HG03066 (cell line): ENCODE measurements around the gene PFN1.
"Not testable (repeated sequence)": the region's sequence is repeated elsewhere in the genome, so short reads cannot be mapped to it uniquely, and the experiment has no call there.

Source experiments
- ATAC-seq: cut with Tn5 transposase; IDR thresholded peaks from one replicate; pipeline ENCODE4 v1.9.1; 2021; ENCODE audit warnings: low read depth; ENCODE audit not compliant: unreplicated experiment

Gene PFN1

DNA sequence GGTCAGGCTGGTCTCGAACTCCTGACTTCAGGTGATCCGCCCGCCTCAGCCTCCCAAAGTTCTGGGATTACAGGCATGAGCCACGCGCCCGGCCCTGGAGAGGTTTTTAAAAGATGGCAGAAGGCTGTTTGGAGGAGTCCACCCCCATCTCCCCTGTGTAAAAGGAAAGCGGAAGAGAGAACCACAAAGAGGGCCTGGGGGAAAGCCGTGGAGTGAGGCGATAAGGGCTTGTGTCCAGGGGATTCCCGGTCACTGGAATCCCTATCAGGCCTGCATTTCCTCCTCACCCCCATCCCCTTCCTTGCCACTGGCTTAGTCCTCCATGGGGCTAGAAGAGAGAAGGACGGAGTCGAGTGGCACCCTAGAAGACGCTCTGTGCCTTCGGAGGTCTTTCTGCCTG, 16.4 kb downstream of the PFN1 start, which contains the start of gene GP1BA:
GP1BA (plus strand) TSS at position 315 of the 400 bp plus-strand sequence. CDS start 328 bp downstream, outside the sequence.
- ATAC-seq = no peak

DNA sequence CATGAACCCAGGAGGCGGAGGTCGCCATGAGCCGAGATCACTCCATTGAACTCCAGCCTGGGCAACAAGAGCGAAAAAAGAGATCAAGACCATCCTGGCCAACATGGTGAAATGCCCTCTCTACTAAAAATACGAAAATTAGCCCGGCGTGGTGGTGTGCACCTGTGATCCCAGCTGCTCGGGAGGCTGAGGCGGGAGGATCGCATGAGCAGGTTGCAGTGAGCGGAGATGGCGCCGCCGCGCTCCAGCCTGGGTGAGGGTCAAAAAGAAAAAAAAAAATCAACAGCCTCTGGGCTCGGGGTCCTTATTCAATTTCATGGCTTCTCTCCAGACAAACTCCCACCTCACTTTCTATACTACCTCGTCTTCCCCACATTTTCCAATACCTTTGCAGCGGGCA, 19.4 kb downstream of the PFN1 start:
- ATAC-seq = no peak

DNA sequence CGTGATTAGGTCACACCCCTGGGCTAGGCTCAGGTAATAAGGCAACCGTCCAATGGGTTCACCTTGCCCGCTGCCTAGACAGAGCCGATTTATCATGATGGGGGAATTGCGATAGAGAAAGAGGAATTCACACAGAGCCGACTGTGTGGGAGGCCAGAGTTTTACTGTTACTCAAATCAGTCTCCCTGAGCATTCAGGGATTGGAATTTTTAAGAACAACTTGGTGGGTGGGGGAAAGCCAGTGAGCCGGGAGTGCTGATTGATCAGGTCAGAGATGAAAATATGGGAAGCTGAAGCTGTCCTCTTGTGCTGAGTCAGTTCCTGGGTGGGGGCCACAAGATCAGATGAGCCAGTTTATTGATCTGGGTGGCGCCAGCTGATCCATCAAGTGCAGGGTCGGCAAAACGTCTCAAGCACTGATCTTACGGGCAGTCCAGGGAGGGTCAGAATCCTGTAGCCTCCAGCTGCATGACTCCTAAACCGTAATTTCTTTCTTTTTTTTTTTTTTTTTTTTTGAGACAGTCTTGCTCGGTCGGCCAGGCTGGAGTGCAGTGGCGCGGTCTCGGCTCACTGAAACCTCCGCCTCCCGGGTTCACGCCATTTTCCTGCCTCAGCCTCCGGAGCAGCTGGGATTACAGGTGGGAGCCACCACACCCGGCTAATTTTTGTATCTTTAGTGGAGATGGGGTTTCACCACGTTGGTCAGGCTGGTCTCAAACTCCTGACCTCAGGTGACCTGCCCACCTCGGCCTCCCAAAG, 21.6 kb downstream of the PFN1 start:
- ATAC-seq = not testable (repeated sequence)

DNA sequence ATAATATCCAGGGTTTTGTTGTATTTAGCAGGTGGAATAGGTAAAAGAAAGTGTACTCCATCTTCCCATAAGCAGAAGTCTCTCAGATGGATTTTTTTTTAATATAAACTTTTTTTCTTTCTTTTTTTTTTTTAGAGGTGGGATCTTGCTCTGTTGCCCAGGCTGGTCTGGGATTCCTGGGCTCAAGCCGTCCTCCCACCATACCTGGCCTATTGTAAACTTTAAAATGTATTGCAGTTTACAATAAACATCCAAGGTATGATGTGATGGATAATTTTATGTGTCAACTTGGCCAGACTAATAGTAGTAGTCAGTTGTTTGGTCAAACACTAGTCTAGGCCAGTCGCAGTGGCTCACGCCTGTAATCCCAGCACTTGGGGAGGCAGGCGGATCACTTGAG, 27.0 kb downstream of the PFN1 start:
- ATAC-seq = no peak

DNA sequence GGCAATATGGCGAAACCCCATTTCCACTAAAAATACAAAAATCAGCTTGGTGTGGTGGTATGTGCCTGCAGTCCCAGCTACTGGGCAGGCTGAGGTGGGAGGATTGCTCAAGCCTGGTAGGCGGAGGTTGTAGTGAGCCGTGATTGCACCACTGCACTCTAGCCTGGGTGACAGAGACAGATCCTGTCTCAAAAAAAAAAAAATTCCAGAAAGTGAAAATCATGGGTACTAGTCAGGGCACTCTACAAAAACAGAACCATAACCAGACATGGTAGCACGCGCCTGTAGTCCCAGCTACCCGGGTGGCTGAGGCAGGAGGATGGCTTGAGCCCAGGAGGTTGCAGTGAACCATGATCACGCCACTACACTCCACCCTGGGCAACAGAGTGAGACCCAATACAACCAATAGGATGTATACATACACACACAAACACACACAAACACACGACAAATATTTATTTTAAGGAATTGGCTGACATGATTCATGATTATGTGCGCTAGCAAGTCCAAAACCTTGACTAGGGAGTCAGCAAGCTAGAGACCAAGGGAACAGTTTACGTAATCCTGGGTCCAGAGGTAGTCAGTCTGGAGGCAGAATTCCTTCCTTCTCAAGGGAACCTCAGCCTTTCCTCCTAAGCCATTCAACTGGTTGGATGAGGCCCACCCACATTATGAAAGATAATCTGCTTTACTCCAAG, 27.8 kb downstream of the PFN1 start:
- ATAC-seq = no peak

DNA sequence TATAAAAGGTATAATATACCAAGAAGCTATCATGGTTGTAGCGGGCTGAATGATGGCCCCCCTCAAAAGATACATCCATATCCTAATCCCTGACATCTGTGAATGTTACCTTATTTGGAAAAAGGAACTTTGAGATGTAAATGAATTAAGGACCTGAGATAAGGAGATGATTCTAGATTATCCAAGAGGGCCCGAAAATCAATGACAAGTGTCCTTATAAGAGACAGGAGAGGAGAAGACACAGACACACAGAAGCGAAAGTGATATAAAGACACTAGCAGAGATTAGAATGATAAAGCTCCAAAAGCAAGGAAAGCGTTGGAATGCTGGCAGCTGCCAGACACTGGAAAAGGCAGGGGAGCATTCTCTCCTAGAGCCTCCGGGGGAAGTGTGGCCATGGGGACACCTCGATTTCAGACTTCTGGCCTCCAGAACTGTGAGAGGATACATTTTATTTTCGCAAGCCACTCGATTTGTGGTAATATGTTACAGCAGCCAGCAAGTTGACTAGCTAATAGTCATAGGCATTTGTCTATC, 28.8 kb downstream of the PFN1 start:
- no peak for ATAC-seq

DNA sequence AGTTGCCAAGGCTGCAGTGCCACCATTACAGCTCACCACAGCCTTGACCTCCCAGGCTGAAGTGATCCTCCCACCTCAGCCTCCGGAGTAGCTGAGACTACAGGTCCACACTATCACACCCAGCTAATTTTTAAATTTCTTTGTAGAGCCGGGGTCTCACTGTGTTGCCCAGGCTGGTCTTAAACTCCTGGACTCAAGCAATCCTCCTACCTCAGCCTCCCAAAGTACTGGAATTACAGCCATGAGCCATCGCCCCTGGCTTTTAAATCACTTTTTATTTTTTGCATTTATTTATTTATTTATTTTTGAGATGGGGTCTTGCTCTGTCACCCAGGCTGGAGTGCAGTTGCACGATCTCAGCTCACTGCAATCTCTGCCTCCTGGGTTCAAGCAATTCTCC, 33.8 kb downstream of the PFN1 start:
- not testable (repeated sequence) for ATAC-seq

DNA sequence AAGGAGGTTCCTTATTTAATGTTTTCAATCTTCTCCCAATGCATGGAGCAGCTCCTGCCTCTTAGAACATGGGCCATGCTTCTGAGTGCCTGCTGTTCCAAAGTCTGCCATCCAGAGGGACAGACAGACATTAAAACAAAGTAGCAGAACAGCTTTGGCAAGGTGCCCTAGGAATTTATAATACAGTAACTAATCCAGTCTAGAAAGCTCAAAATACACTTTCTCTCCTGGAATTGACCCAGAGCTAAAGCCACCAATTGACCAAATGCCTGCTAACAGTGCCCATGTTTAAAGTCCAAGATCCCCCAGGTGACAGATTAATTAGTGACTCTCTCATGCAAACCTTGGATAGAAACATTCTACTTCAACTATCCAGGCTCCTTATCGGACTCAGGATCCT, 34.3 kb downstream of the PFN1 start:
- ATAC-seq = no peak

DNA sequence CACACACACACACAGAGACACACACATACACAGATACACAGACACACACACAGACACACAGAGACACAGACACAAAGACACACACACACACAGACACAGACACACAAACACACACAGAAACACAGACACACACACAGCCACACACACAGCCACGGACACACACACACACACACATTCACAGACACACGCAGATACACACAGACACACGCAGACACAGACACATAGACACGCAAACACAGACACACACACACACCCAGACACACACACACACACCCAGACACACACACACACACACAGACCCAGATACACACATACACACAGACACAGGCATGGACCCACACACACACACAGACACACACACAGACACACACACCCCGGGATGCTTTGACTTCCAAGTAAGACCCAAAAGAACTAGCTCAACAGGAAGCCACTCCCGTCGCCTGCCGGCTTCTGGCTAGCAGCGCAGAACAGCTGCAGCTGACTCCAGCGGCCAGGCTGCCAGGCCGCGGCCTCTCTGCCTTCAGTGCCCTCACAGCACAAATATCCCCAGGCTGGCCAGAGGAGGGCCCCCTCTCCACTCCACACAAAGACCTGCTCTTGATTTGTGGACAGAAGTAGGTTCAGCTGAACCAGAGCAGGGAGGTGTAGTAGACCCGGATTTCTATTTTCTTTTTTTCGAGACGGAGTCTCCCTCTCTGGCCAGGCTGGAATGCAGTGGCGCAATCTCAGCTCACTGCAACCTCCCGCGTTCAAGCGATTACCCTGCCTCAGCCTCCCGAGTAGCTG, 39.4 kb downstream of the PFN1 start:
- ATAC-seq = no peak

DNA sequence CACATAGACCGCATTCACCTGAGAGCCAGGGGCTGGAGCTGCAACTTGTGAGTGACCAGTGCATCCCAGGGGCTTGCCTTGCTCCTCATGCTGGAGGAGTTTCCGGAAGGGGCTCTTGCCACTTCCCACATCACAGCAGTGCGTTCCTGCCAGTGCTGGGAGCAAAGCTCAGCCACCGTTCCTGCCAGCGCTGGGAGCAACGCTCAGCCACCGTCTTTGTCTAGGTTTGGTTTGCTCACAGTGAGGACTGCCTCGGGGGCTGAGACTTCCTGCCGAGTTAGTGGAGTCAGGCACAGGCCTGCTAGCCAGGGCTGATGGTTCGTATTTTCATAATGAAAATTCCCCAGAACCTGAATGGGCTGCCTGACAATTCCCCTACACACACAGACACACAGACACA, 40.0 kb downstream of the PFN1 start:
- no peak for ATAC-seq

DNA sequence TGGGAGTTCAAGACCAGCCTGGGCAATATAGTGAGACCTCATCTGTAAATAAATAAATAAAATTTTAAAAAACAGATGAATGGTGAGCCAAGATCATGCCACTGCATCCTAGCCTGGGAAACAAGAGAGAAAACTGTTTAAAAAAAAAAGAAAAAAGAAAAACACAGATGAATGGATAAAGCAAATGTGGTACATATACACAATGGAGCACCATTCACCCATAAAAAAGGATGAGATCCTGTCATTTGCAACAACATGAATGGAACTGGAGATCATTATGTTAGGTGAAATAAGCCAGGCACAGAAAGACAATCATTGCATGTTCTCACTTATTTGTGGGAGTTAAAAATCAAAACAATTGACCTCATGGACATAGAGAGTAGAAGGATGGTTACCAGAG, 41.7 kb downstream of the PFN1 start:
- not testable (repeated sequence) for ATAC-seq

DNA sequence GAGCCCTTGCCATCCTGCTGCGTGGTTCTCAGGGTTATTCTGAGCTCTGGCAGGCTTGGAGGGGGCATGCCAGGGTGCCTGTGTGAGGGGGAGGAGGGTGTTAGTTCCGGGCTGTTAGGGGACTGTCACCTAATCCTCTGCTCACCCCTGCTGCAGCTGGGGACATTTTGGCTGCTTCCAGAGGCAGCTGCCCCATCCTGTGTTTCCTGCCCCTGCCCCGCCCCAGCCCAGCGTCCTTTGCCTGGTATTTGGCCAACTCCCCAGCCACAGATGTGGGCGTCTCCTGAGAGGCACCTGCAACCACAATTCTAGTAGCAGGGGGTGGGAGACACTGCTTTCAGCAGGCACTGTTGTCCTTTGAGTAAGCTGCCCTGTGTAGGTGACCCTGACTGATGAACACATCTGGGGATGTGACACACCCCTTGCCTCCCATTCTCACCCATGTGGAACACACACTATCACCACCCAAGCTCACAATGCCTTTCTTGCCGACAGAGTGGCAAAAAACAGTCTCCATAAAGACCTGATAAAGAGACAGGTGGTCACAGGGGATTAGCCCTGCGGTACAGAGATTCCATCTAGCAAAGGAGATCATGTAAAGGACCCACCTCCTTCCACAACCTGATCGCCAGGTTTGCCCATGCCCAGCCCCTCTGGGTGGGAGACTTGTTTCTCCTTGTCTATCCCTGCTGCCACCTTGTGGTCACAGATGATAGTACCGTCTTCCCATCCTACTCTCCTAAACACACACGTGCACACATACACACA, 45.1 kb downstream of the PFN1 start, which contains the start of gene CHRNE:
CHRNE (minus strand) TSS at position 48 of the 768 bp plus-strand sequence; CDS start at position 13, 35 bp downstream.
- no peak for ATAC-seq

DNA sequence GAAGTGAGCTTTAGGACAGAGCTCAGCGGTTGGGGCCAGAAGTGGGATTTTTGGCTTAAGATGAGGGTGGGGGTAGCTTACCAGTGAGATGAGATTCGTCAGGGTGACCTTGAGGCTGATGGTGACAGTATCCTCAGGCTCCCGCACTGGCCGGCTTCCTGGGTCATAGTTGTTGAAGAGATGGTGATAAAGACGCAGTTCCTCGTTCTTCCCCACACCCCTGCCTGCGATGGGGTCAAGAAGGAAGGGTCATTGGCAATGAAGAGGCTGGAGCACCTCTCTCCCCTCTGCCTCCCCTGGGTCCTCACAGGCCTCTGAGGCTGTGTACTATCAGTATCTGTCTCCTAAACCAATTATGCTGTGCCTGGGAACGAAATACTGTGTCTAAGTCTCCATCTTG, 45.8 kb downstream of the PFN1 start:
- ATAC-seq = no peak

DNA sequence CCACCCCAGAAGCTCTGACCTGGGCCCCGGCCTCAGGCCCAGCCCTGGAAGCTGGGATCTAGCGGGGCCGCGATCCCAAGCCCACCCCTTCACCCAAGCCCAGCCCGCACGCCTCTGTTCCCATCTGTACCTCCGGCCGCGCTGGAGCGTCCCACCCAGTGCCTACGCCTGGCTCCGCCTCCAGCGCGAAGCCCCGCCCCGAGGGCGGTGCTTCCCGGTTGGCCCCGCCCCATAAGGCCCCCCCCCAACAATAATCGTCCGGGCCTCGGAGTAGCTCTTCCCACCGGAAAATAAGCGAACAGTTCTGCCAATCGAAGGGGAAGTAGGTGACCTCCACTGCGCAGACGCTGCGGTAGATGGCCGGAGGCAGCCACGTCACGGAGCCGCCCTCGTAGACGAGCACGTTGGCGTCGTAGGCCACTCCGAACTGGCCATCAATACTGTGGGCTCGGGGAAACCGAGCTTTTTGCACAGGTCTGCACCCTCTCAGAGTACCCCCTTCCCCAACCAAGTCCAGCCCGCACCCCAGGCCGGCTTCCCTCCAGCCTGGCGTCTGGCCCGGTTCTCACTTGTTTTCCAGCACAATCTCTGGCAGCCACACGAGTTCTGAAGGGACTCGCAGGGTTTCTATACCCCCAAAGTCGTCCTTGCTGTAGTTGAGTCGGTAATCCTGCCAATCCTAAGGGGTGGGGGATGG, 46.5 kb downstream of the PFN1 start:
- no peak for ATAC-seq

DNA sequence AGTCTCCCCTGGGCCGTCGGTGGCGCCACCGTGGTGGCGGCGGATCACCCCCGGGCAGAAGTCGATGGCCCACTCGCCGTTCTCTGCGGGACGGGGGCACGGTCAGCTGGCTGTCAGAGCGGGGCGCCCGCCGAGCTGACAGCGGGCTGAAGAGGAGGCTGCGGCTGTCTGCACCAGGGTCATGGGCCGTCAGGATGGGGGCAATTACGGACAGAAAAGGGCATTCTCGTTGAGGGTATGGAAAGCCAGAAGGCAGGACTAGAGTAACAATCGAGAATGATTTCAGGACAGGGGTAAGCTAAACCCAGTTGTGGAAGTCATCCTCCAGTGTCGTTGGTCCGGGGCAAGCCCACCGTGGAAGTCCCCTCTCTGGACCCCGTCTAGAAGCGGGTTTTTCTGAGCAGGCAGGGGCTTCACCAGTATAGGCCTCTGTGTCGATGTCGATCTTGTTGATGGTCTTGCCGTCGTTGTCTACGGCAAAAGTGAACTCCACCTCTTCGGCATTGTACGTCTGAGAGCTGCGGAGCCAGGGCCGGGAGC, 47.2 kb downstream of the PFN1 start:
- no peak for ATAC-seq

DNA sequence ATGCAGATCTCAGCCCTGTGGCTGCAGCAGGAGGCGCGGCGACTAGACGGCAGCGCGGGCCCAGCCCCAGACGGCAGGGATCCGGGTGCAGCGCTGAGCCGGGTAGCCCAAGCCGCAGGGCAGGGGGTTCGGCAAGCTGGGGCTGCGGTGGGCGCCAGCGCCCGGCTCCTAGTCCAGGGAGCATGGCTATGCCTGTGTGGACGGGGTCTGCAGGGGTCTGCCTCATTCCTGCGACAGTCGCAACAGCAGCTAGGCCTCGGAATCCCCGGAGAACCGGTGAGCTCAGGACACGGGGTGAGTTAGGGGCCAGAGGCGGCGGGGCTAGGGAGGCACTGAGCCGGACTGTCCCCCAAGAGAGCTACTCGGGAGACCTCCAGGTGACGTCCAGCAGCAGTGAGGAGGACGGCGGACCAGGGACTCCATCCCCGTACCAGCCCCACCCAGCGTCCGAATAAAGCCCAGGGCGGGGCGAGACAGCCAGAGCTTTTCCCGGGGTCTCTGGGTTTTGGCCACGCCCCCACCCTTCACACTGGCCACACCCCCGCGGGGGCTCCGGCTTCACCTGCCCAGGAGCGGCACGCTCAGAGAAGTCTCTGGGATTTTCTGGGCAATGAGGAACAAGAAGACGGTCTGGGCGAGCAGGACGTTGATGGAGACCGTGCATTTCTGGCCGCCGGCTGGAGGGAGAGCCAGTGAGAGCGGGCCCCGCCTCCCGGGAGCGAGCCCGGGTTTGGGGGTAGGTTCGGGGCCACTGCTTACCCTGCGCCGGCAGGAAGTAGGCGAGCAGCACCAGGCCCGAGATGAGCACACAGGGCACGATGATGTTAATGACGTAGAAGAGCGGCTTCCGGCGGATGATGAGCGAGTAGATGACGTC, 47.9 kb downstream of the PFN1 start:
- no peak for ATAC-seq

DNA sequence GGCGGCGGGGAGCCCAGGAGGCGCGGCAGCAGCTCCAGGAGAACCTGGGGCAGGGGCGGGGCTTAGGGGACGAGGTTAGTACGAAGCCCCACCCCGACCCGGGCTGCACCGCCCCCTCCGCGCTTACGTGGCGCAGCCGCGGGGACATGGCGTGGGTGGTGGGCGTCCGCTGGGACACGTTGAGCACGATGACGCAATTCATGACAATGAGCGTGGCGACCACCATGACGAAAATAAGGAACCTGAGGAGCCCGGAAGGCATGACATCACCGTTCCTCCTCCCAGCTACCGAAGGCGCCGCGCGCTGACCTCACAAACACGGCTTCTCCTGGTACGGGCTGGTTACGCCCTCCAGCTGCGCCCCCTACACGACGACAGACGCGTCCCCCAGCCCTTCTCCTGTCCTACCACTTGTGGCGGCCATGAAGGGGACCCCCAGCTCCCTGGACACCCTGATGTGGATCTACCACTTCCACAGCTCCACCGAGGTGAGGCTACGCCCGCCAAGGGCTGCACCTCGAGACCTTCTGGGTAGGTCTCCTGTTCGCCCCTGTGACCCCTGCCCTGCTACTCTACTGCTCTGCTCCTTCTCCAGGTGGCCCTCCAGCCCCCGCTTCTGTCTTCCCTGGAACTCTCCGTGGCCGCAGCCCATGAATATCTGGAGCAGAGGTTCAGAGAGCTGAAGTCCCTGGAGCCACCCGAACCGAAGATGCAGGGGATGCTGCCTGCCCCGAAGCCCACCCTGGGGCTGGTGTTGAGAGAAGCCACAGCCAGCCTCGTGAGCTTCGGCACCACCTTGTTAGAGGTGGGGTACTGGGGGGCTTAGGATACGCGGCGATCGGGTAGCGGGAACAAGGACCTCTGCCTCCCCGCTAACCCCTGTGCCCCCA, 48.7 kb downstream of the PFN1 start, which contains the start of gene C17orf107:
C17orf107 (plus strand) TSS at position 196 of the 890 bp plus-strand sequence; CDS start at position 423, 227 bp downstream.
- ATAC-seq = no peak
